Memory B cell (primary cell): ENCODE results near the gene FNBP1.
"Not testable (repeated sequence)": the region's sequence is repeated elsewhere in the genome, so short reads cannot be mapped to it uniquely, and the experiment has no call there.

Source experiments
- ATAC-seq: fragments of 150-1000 bp; cut with Tn5 transposase; 2 replicates; pipeline ENCODE4 v1.10.0; 2021; ENCODE audit warnings: low read depth, mild to moderate bottlenecking, moderate library complexity
- DNase-seq, 2 donors: peaks; one replicate each; pipeline ENCODE4 v3.0.0; 2022; ENCODE audit warnings: low spot score in 2 of 2
- H3K27ac Mint-ChIP-seq: one replicate; pipeline ENCODE4 v1.8.0; 2022; ENCODE audit warnings: mild to moderate bottlenecking, moderate library complexity, mixed read lengths
- H3K27me3 Mint-ChIP-seq: one replicate; pipeline ENCODE4 v1.8.0; 2022; ENCODE audit warnings: mixed read lengths
- H3K36me3 Mint-ChIP-seq: one replicate; pipeline ENCODE4 v1.8.0; 2022; ENCODE audit warnings: mild to moderate bottlenecking, mixed read lengths
- H3K4me1 Mint-ChIP-seq: one replicate; pipeline ENCODE4 v1.8.0; 2022; ENCODE audit warnings: mixed read lengths
- H3K4me3 Mint-ChIP-seq: one replicate; pipeline ENCODE4 v1.8.0; 2022; ENCODE audit warnings: mild to moderate bottlenecking, moderate library complexity, mixed read lengths
- H3K9me3 Mint-ChIP-seq: one replicate; pipeline ENCODE4 v1.8.0; 2022; ENCODE audit warnings: mixed read lengths

The FNBP1 gene

GRCh38 chr9:129954868-129955550 lies 88.0 kb downstream of the FNBP1 start:
- Mint-ChIP-seq H3K9me3 (no peaks in the 10 kb centered on the region), H3K4me1 (peaks cover 12% of the 10 kb centered on the region), H3K27me3 (no peaks in the 10 kb centered on the region), H3K36me3 (peaks cover 21% of the 10 kb centered on the region), H3K27ac (peak overlapping the region; percentile 49), H3K4me3 (no peak overlapping the region)
- ATAC-seq (peak; percentile 49), DNase-seq (no peak)

- H3K9me3 Mint-ChIP-seq, result no peaks in the 10 kb centered on the region
- no peak for DNase-seq
- no peak overlapping the region for H3K4me3 Mint-ChIP-seq
- H3K27ac Mint-ChIP-seq, result peak overlapping the region; percentile 79
- H3K27me3 Mint-ChIP-seq, result no peaks in the 10 kb centered on the region
- H3K36me3 Mint-ChIP-seq, result peaks cover 26% of the 10 kb centered on the region
- ATAC-seq, result no peak
- peaks cover 10% of the 10 kb centered on the region for H3K4me1 Mint-ChIP-seq
These were observed 89.3 kb downstream of the FNBP1 start for GRCh38 chr9:129953736-129954135.

DNA sequence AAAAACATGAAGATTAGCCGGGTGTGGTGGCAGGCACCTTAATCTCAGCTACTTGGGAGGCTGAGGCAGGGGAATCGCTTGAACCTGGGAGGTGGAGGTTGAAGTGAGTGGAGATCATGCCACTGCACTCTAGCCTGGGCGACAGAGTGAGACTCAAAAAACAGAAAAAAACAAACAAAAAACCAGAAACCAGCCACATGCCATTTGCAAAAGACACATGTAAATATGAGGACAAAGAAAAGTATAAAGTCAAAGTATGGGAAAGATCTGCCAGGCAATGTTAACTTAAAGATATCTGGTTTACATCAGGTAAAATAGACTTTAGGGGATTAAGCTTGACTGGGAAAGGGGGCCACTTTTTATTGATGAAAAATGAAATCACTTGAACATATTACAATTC lies 90.7 kb downstream of the FNBP1 start:
- DNase-seq, result no peak
- H3K4me1 Mint-ChIP-seq, result peaks cover 10% of the 10 kb centered on the region
- no peaks in the 10 kb centered on the region for H3K27me3 Mint-ChIP-seq
- no peak overlapping the region for H3K4me3 Mint-ChIP-seq
- no peak for ATAC-seq
- no peaks in the 10 kb centered on the region for H3K9me3 Mint-ChIP-seq
- H3K27ac Mint-ChIP-seq, result no peak overlapping the region
- peaks cover 20% of the 10 kb centered on the region for H3K36me3 Mint-ChIP-seq

GRCh38 chr9:129949821-129950220 lies 93.2 kb downstream of the FNBP1 start:
- Mint-ChIP-seq H3K27ac (peak overlapping the region; percentile 50), H3K36me3 (peaks cover 11% of the 10 kb centered on the region), H3K4me1 (peaks cover 10% of the 10 kb centered on the region), H3K4me3 (no peak overlapping the region), H3K9me3 (no peaks in the 10 kb centered on the region), H3K27me3 (no peaks in the 10 kb centered on the region)
- ATAC-seq (no peak), DNase-seq (no peak)

- not testable (repeated sequence) for H3K4me3 Mint-ChIP-seq, H3K27me3 Mint-ChIP-seq, ATAC-seq, DNase-seq, H3K9me3 Mint-ChIP-seq, H3K27ac Mint-ChIP-seq
- peaks cover 18% of the 10 kb centered on the region for H3K4me1 Mint-ChIP-seq
- peaks cover 19% of the 10 kb centered on the region for H3K36me3 Mint-ChIP-seq
These were observed 94.4 kb downstream of the FNBP1 start for GRCh38 chr9:129948626-129949025.

DNA sequence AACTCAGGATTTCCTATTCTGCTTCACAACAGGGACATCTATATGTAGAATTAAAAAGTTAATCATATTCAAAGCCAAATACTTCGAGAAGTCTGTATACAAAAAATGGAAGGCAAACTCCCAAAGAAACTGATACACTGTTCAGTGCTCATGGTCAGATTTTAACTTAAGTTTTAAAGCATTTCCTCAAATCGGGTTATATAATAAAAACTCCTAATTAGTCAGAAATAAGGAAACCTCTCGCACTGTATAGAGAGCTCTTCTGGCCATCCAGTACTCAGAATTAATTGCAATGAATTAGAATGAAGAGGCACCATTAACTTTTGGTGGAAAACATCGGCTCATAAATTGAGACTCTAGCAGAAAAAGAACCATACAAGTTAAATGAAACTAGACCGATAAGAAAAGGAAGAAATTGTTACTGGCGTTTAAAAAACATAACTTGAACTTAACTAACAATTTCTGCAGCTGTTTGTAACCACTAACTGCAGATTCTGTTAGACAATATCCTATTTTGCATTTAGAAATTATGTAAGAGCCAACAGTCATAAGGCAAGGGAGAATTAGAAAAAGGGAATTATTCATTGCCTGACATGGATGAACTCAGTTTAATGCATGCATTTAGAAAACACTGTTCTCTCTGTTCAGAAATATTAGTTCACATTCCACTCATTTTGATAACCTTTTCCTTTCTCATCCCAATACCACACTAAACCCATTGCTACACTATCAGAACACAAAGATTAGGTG lies 96.6 kb downstream of the FNBP1 start:
- no peaks in the 10 kb centered on the region for H3K9me3 Mint-ChIP-seq
- H3K4me3 Mint-ChIP-seq, result peak overlapping the region; percentile 24
- peaks cover 17% of the 10 kb centered on the region for H3K4me1 Mint-ChIP-seq
- peaks cover 29% of the 10 kb centered on the region for H3K36me3 Mint-ChIP-seq
- no peak for ATAC-seq
- no peaks in the 10 kb centered on the region for H3K27me3 Mint-ChIP-seq
- H3K27ac Mint-ChIP-seq, result peak overlapping the region; percentile 70
- no peak for DNase-seq

GRCh38 chr9:129945314-129945713 lies 97.7 kb downstream of the FNBP1 start:
- ATAC-seq (peak; percentile 41), DNase-seq (no peak)
- no peak overlapping the region for H3K27ac Mint-ChIP-seq
- no peak overlapping the region for H3K4me3 Mint-ChIP-seq
- no peaks in the 10 kb centered on the region for H3K9me3 Mint-ChIP-seq
- peaks cover 30% of the 10 kb centered on the region for H3K36me3 Mint-ChIP-seq
- H3K27me3 Mint-ChIP-seq, result no peaks in the 10 kb centered on the region
- peaks cover 17% of the 10 kb centered on the region for H3K4me1 Mint-ChIP-seq

GRCh38 chr9:129944506-129945116 lies 98.4 kb downstream of the FNBP1 start:
- Mint-ChIP-seq H3K36me3 (peaks cover 31% of the 10 kb centered on the region), H3K4me1 (peaks cover 17% of the 10 kb centered on the region), H3K27ac (peak overlapping the region; percentile 79), H3K27me3 (no peaks in the 10 kb centered on the region), H3K4me3 (no peak overlapping the region), H3K9me3 (no peaks in the 10 kb centered on the region)
- DNase-seq (peak in 1 of 2 donors; percentile 24), ATAC-seq (peak; percentile 94)

DNA sequence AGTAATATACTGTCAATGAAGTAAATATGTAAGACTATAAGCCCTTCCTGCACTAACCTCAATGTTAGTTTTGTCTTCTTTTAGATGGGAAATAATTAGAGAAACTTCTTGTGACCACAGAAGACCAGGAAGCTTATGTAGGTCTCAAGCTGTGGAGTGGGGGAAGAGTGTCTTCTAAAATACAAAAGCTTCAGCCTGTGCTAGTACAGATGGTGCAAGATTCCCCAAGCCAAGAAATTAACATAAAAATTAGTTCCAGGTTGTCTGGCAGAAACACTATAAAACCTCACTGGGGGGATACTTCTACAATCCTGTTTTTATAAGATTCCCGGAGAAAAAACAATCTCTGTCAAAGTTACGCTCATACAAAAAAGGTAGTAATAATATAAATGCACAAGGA lies 103.6 kb downstream of the FNBP1 start:
- H3K9me3 Mint-ChIP-seq, result no peaks in the 10 kb centered on the region
- H3K4me1 Mint-ChIP-seq, result peaks cover 7% of the 10 kb centered on the region
- H3K36me3 Mint-ChIP-seq, result peaks cover 25% of the 10 kb centered on the region
- no peak overlapping the region for H3K4me3 Mint-ChIP-seq
- ATAC-seq (no peak), DNase-seq (no peak)
- H3K27me3 Mint-ChIP-seq, result no peaks in the 10 kb centered on the region
- H3K27ac Mint-ChIP-seq, result peak overlapping the region; percentile 60

- Mint-ChIP-seq H3K27me3 (no peaks in the 10 kb centered on the region), H3K4me1 (peaks cover 5% of the 10 kb centered on the region), H3K4me3 (no peak overlapping the region), H3K27ac (no peak overlapping the region), H3K9me3 (no peaks in the 10 kb centered on the region), H3K36me3 (peaks cover 20% of the 10 kb centered on the region)
- ATAC-seq (no peak), DNase-seq (no peak)
These were observed 104.6 kb downstream of the FNBP1 start for GRCh38 chr9:129938291-129938979.

- peaks cover 17% of the 10 kb centered on the region for H3K36me3 Mint-ChIP-seq
- DNase-seq, H3K9me3 Mint-ChIP-seq, H3K27me3 Mint-ChIP-seq, H3K4me3 Mint-ChIP-seq, ATAC-seq, H3K27ac Mint-ChIP-seq, H3K4me1 Mint-ChIP-seq: not testable (repeated sequence)
These were observed 105.1 kb downstream of the FNBP1 start for GRCh38 chr9:129937879-129938278.

GRCh38 chr9:129936222-129936621 lies 106.8 kb downstream of the FNBP1 start:
- Mint-ChIP-seq H3K27me3 (no peaks in the 10 kb centered on the region), H3K27ac (no peak overlapping the region), H3K4me3 (no peak overlapping the region), H3K9me3 (no peaks in the 10 kb centered on the region), H3K36me3 (peaks cover 16% of the 10 kb centered on the region), H3K4me1 (peaks cover 20% of the 10 kb centered on the region)
- ATAC-seq, result no peak
- DNase-seq, result no peak

DNA sequence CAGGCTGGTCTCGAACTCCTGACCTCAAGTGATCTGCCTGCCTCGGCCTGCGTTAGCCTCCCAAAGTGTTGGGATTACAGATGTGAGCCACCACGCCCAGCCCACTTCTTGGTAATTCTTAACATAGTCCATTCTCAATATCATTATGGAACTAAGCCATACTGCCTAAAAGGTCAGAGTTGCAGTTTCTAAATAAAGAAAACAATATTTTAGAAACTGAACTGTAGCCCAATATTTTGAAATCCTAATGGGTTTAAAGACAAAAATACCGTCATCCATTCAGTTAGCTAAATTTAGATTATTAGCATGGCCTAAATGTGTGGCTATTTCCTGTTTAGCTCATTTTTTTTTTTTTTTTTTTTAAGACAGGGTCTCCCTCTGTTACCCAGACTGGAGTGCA lies 108.2 kb downstream of the FNBP1 start:
- Mint-ChIP-seq H3K9me3 (no peaks in the 10 kb centered on the region), H3K4me1 (peaks cover 20% of the 10 kb centered on the region)

GRCh38 chr9:129934041-129934591 lies 108.9 kb downstream of the FNBP1 start:
- Mint-ChIP-seq H3K4me1 (peaks cover 20% of the 10 kb centered on the region), H3K27ac (peak overlapping the region; percentile 88), H3K27me3 (no peaks in the 10 kb centered on the region), H3K9me3 (no peaks in the 10 kb centered on the region), H3K4me3 (peak overlapping the region; percentile 9), H3K36me3 (peaks cover 8% of the 10 kb centered on the region)
- no peak for DNase-seq
- ATAC-seq, result no peak

More for the DNA sequence above, 108.2 kb downstream of the FNBP1 start:
- Mint-ChIP-seq H3K27ac (peak overlapping the region; percentile 88), H3K27me3 (no peaks in the 10 kb centered on the region), H3K4me3 (no peak overlapping the region), H3K36me3 (peaks cover 13% of the 10 kb centered on the region)
- ATAC-seq (no peak), DNase-seq (no peak)
